ENCODE results near the gene RASA3. TPM values are rescaled to one million over a fixed set of nuclear protein-coding genes. Genes with fewer than 3 reads are reported as not detected.

The RASA3 gene
- total RNA-seq, 1 donor from 2014 or later, result 41.1 TPM

GRCh38 chr13:114093118-114093517 lies 39.3 kb downstream of the RASA3 start:
- Histone ChIP-seq H3K4me2 (ENCODE audit: low read length) (no peak overlapping the region), H3K27ac (ENCODE audit: low read depth, low read length) (no peak overlapping the region), H3K4me3 (ENCODE audit: insufficient read depth, low read depth, low read length) (no peak overlapping the region), H3K4me1 (ENCODE audit: insufficient read depth, low read length) (peaks cover 18% of the 10 kb centered on the region), H3K79me2 (ENCODE audit: insufficient read depth, low read length) (peaks cover 99% of the 10 kb centered on the region), H3K27me3 (ENCODE audit: insufficient read depth, low read length) (no peaks in the 10 kb centered on the region), H4K20me1 (ENCODE audit: insufficient read depth, low read length) (peaks cover 92% of the 10 kb centered on the region), H3K36me3 (ENCODE audit: insufficient read depth, low read length) (no peaks in the 10 kb centered on the region), H3K9ac (ENCODE audit: low read length) (no peak overlapping the region), H3K9me3 (ENCODE audit: insufficient read depth, low read depth, low read length) (no peaks in the 10 kb centered on the region), H2AFZ (ENCODE audit: low read depth, low read length) (no peak overlapping the region)
- DNase-seq (ENCODE audit: low read depth) (no peak), FAIRE-seq (no peak)
- Mint-ChIP-seq H3K4me1 (ENCODE audit: low read depth, unreplicated experiment) (peaks cover 30% of the 10 kb centered on the region), H3K27me3 (ENCODE audit: low read depth, unreplicated experiment) (no peaks in the 10 kb centered on the region), H3K9me3 (ENCODE audit: unreplicated experiment) (peaks cover 13% of the 10 kb centered on the region), H3K36me3 (ENCODE audit: low read depth, unreplicated experiment) (peaks cover 25% of the 10 kb centered on the region), H3K4me3 (ENCODE audit: unreplicated experiment) (no peak overlapping the region), H3K27ac (ENCODE audit: unreplicated experiment) (no peak overlapping the region)
- TF ChIP-seq CTCF (IDR thresholded peaks at IDR 0.05; ENCODE audit: insufficient read depth, low read depth, low read length) (no peak), EZH2 (IDR thresholded peaks at IDR 0.05; ENCODE audit: insufficient read depth, low read length) (no peak)

GRCh38 chr13:114092468-114092867 lies 40.0 kb downstream of the RASA3 start:
- H3K4me1 Mint-ChIP-seq (ENCODE audit: low read depth, unreplicated experiment), result peaks cover 26% of the 10 kb centered on the region
- no peaks in the 10 kb centered on the region for H3K36me3 ChIP-seq (ENCODE audit: insufficient read depth, low read length)
- H3K79me2 ChIP-seq (ENCODE audit: insufficient read depth, low read length), result peaks cover 99% of the 10 kb centered on the region
- H3K27me3 Mint-ChIP-seq (ENCODE audit: low read depth, unreplicated experiment), result no peaks in the 10 kb centered on the region
- H3K36me3 Mint-ChIP-seq (ENCODE audit: low read depth, unreplicated experiment), result peaks cover 25% of the 10 kb centered on the region
- no peaks in the 10 kb centered on the region for H3K27me3 ChIP-seq (ENCODE audit: insufficient read depth, low read length)
- no peak overlapping the region for H2AFZ ChIP-seq (ENCODE audit: low read depth, low read length)
- H3K9me3 ChIP-seq (ENCODE audit: insufficient read depth, low read depth, low read length), result no peaks in the 10 kb centered on the region
- H3K4me2 ChIP-seq (ENCODE audit: low read length), result no peak overlapping the region
- DNase-seq (ENCODE audit: low read depth) (no peak), FAIRE-seq (no peak)
- TF ChIP-seq EZH2 (IDR thresholded peaks at IDR 0.05; ENCODE audit: insufficient read depth, low read length) (no peak), CTCF (IDR thresholded peaks at IDR 0.05; ENCODE audit: insufficient read depth, low read depth, low read length) (no peak)
- no peak overlapping the region for H3K4me3 ChIP-seq (ENCODE audit: insufficient read depth, low read depth, low read length)
- H4K20me1 ChIP-seq (ENCODE audit: insufficient read depth, low read length), result peaks cover 90% of the 10 kb centered on the region
- H3K9ac ChIP-seq (ENCODE audit: low read length), result no peak overlapping the region
- no peak overlapping the region for H3K27ac Mint-ChIP-seq (ENCODE audit: unreplicated experiment)
- no peak overlapping the region for H3K27ac ChIP-seq (ENCODE audit: low read depth, low read length)
- no peak overlapping the region for H3K4me3 Mint-ChIP-seq (ENCODE audit: unreplicated experiment)
- peaks cover 11% of the 10 kb centered on the region for H3K4me1 ChIP-seq (ENCODE audit: insufficient read depth, low read length)
- peaks cover 13% of the 10 kb centered on the region for H3K9me3 Mint-ChIP-seq (ENCODE audit: unreplicated experiment)

- Mint-ChIP-seq H3K36me3 (ENCODE audit: low read depth, unreplicated experiment) (peaks cover 23% of the 10 kb centered on the region), H3K4me3 (ENCODE audit: unreplicated experiment) (no peak overlapping the region), H3K27me3 (ENCODE audit: low read depth, unreplicated experiment) (no peaks in the 10 kb centered on the region), H3K9me3 (ENCODE audit: unreplicated experiment) (peaks cover 13% of the 10 kb centered on the region), H3K27ac (ENCODE audit: unreplicated experiment) (no peak overlapping the region), H3K4me1 (ENCODE audit: low read depth, unreplicated experiment) (peaks cover 9% of the 10 kb centered on the region)
- no peaks in the 10 kb centered on the region for H3K9me3 ChIP-seq (ENCODE audit: insufficient read depth, low read depth, low read length)
- H3K4me3 ChIP-seq (ENCODE audit: insufficient read depth, low read depth, low read length), result no peak overlapping the region
- H3K4me1 ChIP-seq (ENCODE audit: insufficient read depth, low read length), result no peaks in the 10 kb centered on the region
- DNase-seq (ENCODE audit: low read depth) (no peak), FAIRE-seq (no peak)
- no peak overlapping the region for H3K27ac ChIP-seq (ENCODE audit: low read depth, low read length)
- no peaks in the 10 kb centered on the region for H3K27me3 ChIP-seq (ENCODE audit: insufficient read depth, low read length)
- H4K20me1 ChIP-seq (ENCODE audit: insufficient read depth, low read length), result peaks cover 75% of the 10 kb centered on the region
- H3K9ac ChIP-seq (ENCODE audit: low read length), result no peak overlapping the region
- no peak overlapping the region for H2AFZ ChIP-seq (ENCODE audit: low read depth, low read length)
- TF ChIP-seq CTCF (IDR thresholded peaks at IDR 0.05; ENCODE audit: insufficient read depth, low read depth, low read length) (no peak), EZH2 (IDR thresholded peaks at IDR 0.05; ENCODE audit: insufficient read depth, low read length) (no peak)
- H3K36me3 ChIP-seq (ENCODE audit: insufficient read depth, low read length), result no peaks in the 10 kb centered on the region
- no peak overlapping the region for H3K4me2 ChIP-seq (ENCODE audit: low read length)
- H3K79me2 ChIP-seq (ENCODE audit: insufficient read depth, low read length), result peaks cover 83% of the 10 kb centered on the region
These were observed 41.9 kb downstream of the RASA3 start for GRCh38 chr13:114090476-114090875.

All from astrocyte (in vitro differentiated cells and primary cell).